Measurements from ENCODE around the gene AP3B1.
"Not testable (repeated sequence)": the region's sequence is repeated elsewhere in the genome, so short reads cannot be mapped to it uniquely, and the experiment has no call there.

AP3B1 gene

DNA sequence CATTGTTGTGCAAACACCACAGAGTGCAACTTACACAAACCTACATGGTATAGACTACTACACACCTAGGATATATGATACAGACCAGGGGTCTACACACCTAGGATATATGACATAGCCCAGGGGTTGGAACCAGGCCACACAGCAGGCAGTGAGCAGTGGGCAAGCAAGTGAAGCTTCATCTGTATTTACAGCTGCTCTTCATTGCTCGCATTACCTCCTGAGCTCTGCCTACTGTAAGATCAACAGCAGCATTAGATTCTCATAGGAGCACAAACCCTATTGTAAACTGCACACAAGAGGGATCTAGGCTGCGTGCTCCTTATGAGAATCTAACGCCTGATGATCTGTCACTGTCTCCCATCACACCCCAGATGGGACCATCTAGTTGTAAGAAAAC lies 56.6 kb downstream of the AP3B1 start:
- no peak for DNase-seq

- no peak for DNase-seq
Measured at GRCh38 chr5:78236046-78236445, 58.5 kb downstream of the AP3B1 start.

GRCh38 chr5:78235289-78235688 lies 59.2 kb downstream of the AP3B1 start:
- no peak for DNase-seq

GRCh38 chr5:78234804-78235203 lies 59.7 kb downstream of the AP3B1 start:
- no peak for DNase-seq

DNA sequence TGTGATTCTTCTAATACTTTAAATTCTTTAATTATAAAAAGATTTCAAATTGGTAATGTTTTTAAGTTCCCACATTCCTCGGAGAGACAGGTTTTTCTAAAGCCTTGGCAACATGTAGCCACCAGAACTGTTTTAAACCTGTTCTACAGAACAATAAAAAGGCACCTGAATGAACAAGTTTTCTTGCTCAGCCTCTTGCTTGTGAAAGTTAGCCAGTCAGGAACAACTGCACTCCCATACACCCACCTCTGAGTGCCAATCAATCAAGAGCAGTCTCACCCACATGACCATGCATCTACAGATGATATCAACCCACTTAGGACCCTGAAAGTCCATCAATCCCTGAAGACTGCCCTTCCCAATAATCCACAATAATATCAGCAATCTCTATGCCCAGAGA lies 62.3 kb downstream of the AP3B1 start:
- DNase-seq: no peak

- DNase-seq: no peak
Measured at GRCh38 chr5:78224358-78224757, 70.1 kb downstream of the AP3B1 start.

DNA sequence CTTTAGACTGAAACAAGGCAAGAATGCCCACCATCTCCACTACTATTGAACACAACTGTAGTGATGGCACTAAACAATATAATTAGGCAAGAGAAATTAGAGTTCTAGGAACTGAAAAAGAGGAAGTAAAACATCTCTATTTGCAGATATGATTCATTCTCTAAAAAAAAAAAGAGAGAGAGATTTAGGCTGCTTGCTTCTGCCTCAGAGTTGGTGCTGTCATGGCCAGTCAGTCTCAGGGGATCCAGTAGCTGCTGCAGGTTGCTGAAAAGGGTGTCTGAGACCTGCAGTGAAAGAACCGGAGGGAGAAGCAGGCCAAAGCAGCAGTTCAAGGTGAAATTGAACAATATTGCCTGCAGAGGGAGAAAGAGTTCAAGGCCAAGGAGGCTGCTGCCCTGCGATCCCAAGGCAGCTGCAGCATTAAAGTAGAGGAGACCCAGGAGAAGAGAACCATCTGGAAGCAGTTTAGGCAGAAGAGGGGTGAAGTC lies 72.5 kb downstream of the AP3B1 start:
- no peak for DNase-seq

GRCh38 chr5:78221467-78221866 lies 73.0 kb downstream of the AP3B1 start:
- no peak for DNase-seq

- no peak for DNase-seq
Measured at GRCh38 chr5:78215972-78216371, 78.5 kb downstream of the AP3B1 start.

- DNase-seq: no peak
Measured at GRCh38 chr5:78215565-78215964, 78.9 kb downstream of the AP3B1 start.

- DNase-seq: no peak
Measured at GRCh38 chr5:78213799-78214198, 80.7 kb downstream of the AP3B1 start.

- no peak for DNase-seq
Measured at GRCh38 chr5:78211052-78211451, 83.4 kb downstream of the AP3B1 start.

- DNase-seq: no peak
Measured at GRCh38 chr5:78204241-78204640, 90.3 kb downstream of the AP3B1 start.

GRCh38 chr5:78203815-78204214 lies 90.7 kb downstream of the AP3B1 start:
- no peak for DNase-seq

GRCh38 chr5:78190402-78190801 lies 104.1 kb downstream of the AP3B1 start:
- no peak for DNase-seq

GRCh38 chr5:78188681-78189080 lies 105.8 kb downstream of the AP3B1 start:
- DNase-seq: not testable (repeated sequence)

DNA sequence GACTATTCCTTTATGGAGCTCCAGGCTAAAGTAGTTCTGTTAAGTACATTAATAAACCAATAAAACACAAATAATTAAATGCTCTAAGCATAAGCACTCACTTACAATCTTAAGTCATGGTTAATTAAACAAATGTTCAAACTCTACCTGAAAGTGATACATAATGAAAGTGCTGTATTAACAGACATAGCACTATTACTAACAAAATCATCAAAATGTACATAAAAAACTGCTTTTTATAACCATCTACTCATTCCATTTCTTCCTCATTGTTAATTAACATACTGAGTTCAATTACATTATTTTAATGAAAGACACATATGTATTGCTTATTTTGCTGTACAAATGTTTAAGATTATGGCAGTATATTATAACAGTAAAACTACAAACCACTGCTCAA lies 107.3 kb downstream of the AP3B1 start:
- no peak for DNase-seq

DNA sequence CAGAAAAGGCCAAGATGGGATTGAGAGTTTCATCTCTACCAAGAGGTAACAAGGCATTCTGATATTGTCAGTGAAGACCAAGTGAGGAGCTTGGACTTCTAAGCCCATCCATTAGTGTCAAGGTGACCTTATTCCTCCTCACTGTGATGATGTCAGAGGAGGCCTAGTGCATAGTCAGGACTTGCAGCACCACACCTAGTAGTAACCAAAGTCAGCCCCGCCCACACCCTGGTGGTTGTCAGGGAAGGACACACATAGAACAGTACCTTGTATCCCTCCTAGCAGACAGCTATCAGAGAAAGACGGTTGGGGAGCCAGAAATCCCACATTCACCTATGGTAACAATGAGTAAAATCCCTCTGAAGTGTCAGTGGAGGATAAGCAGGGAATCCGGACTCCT lies 111.7 kb downstream of the AP3B1 start:
- no peak for DNase-seq

DNA sequence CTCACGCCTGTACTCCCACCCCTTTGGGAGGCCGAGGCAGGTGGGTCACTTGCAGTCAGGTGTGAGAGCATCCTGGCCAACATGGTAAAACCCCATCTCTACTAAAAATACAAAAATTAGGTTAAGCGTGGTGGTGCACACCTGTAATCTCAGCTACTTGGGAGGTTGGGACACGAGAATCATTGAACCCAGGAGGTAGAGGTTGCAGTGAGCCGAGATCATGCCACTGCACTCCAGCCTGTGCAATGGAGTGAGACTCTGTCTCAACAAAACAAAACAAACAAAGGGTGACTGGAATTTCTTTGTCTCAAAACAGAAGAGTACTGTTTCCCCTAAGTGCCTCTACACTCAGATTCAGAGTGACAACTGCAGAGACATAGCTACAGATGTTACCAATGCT lies 116.1 kb downstream of the AP3B1 start:
- no peak for DNase-seq

- not testable (repeated sequence) for DNase-seq
Measured at GRCh38 chr5:78170335-78170734, 124.2 kb downstream of the AP3B1 start.

DNA sequence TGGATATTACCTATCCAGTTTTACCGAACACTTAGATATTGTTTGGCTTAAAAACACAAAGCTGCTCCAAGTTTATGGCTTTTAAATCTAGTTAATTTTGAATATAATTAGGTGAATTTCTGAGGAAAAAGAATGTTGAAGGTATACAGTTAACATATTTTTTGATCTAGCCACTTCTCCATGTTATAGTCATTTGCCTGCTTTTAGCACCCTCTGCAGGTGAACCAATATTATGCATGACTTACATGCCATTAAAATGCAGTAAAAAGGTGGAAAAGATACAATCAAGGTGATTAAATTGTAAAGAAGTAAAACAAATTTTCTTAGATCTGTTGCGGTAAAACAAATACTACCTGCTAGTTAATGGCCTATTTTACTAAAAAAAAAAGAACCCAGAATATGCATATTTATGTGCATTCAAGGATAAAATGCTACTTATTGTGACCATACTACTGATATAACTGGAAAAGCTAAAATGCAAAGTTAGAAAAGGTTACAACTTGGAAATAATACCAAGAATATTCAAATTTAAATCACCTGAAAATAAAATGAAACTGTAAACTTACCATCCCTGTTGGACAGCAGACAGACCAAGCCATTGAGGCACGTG lies 132.1 kb downstream of the AP3B1 start:
- no peak for DNase-seq

DNA sequence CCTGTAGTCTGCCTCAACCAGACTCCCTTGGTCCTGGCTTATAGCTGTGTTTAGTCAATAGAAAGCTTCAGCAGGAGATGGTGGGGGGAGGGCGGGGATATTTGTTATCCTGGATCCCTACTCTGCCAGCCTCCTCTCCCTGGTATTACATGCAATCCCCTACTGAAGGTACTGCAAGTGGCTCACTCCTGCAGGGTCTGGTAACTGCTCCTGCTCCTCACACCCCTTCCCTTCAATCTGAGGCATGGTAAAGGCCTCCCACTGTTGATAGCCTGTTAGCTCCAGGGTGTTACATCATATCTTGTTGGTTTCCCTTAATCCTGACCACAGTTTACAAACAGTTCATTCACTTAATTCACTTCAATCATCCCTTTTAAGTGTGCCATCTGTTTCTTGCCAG lies 137.5 kb downstream of the AP3B1 start:
- DNase-seq: no peak

DNA sequence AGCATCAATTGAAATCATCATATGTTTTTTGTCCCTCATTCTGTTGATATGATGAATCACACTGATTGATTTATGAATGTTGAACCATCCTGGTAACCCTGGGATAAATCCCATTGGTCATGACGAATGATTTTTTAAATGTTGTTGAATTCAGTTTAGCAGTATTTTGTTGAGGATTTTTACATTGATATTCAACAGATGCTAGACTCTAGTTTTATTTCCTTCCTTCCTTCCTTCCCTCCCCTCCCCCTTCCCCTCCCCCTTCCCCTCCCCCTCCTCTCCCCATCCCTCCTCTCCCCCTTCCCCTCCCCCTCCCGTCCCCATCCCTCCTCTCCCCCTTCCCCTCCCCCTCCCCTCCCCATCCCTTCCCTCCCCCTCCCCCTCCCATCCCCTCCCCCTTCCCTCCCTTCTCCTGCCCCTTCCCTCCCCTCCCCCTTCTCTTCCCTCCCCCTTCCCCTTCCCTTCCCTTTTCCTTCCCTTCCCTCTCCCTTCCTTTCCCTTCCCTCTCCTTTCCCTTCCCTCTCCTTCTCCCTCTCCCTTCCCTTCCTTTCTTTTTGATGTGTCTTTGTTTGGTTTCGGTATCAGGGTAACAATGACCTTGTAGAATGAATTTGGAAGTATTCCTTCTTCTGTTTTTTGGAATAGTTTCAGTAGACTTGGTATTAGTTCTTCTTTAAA lies 142.8 kb downstream of the AP3B1 start:
- no peak for DNase-seq

GRCh38 chr5:78137290-78137689 lies 157.2 kb downstream of the AP3B1 start:
- no peak for DNase-seq

- DNase-seq: no peak
Measured at GRCh38 chr5:78133423-78133822, 161.1 kb downstream of the AP3B1 start.
